Measurements from ENCODE around the gene CAMK2N1.

DNA sequence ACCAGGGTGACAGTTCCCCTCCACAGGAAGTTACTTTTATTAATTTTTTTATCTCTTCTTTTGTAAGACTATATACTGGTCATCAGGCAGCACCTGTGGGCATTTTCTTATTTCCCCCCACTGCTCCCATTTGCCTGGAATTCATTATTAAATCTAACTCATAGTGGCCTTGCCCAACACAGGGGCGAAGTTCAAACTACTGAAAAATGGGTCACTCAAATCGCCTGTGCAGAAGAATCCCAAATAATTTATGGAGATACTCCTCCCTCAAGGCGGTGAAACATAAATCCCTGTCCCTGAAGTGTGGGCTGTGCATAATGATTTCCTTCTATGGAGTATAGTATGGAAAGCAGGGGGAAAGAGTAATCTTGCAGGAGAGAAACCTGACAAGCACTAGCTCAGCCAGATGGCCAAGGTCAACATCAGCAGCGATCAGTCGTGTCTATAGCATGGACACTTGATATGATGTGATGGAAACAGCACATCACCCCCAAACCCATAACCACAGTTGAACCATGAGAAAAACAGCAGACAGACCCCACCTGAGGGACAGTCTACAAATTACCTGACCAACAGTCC, 7.9 kb downstream of the CAMK2N1 start:
- TF ChIP-seq, protein P1, sequence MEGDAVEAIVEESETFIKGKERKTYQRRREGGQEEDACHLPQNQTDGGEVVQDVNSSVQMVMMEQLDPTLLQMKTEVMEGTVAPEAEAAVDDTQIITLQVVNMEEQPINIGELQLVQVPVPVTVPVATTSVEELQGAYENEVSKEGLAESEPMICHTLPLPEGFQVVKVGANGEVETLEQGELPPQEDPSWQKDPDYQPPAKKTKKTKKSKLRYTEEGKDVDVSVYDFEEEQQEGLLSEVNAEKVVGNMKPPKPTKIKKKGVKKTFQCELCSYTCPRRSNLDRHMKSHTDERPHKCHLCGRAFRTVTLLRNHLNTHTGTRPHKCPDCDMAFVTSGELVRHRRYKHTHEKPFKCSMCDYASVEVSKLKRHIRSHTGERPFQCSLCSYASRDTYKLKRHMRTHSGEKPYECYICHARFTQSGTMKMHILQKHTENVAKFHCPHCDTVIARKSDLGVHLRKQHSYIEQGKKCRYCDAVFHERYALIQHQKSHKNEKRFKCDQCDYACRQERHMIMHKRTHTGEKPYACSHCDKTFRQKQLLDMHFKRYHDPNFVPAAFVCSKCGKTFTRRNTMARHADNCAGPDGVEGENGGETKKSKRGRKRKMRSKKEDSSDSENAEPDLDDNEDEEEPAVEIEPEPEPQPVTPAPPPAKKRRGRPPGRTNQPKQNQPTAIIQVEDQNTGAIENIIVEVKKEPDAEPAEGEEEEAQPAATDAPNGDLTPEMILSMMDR (IDR thresholded peaks at IDR 0.05; ENCODE audit: control extremely low read depth in 1 of 3, insufficient read depth in 1 of 3, low read depth in 1 of 3, low read length in 3 of 3): no peak
- TF ChIP-seq POLR2A (IDR thresholded peaks at IDR 0.05; ENCODE audit: control extremely low read depth in 1 of 2, low read depth in 2 of 2, low read length in 2 of 2): no peak
- no peak for TF ChIP-seq ZNF274 (IDR thresholded peaks at IDR 0.05; ENCODE audit: borderline replicate concordance, extremely low read depth, low read length)
- no peak for TF ChIP-seq CEBPB (IDR thresholded peaks at IDR 0.05; ENCODE audit: low read depth, low read length)
- no peak for TF ChIP-seq KDM5A (IDR thresholded peaks at IDR 0.05; ENCODE audit: low read length)
- TF ChIP-seq MAX (IDR thresholded peaks at IDR 0.05): no peak

All from H1 (cell line).